IMR-90 (cell line): ENCODE results near the gene LGALS1.

Source experiments
- POLR2A ChIP-seq: IDR thresholded peaks from 2 replicates; pipeline ENCODE4 v1.6.1; 2012; ENCODE audit warnings: mild to moderate bottlenecking, low read depth, low read length
- TF ChIP-seq, protein P1 (sequence below): conservative IDR thresholded peaks from 2 replicates; pipeline ENCODE4 v1.5.1; 2012; ENCODE audit warnings: mild to moderate bottlenecking, low read depth, low read length, improper control_type of control experiment

DNA sequence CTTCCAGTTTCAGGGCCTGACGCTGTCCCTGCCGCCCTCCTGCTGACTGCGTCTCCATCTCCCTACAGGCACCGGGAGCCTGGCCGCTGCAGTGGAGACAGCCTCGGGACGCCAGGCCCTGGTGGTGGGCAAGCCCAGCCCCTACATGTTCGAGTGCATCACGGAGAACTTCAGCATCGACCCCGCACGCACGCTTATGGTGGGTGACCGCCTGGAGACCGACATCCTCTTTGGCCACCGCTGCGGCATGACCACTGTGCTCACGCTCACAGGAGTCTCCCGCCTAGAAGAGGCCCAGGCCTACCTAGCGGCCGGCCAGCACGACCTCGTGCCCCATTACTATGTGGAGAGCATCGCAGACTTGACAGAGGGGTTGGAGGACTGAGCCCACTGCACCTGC, 9.9 kb upstream of the LGALS1 start:
- TF ChIP-seq, protein P1, sequence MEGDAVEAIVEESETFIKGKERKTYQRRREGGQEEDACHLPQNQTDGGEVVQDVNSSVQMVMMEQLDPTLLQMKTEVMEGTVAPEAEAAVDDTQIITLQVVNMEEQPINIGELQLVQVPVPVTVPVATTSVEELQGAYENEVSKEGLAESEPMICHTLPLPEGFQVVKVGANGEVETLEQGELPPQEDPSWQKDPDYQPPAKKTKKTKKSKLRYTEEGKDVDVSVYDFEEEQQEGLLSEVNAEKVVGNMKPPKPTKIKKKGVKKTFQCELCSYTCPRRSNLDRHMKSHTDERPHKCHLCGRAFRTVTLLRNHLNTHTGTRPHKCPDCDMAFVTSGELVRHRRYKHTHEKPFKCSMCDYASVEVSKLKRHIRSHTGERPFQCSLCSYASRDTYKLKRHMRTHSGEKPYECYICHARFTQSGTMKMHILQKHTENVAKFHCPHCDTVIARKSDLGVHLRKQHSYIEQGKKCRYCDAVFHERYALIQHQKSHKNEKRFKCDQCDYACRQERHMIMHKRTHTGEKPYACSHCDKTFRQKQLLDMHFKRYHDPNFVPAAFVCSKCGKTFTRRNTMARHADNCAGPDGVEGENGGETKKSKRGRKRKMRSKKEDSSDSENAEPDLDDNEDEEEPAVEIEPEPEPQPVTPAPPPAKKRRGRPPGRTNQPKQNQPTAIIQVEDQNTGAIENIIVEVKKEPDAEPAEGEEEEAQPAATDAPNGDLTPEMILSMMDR = no peak
- no peak for TF ChIP-seq POLR2A
